Keratinocyte (primary cell): Measurements from ENCODE around the gene CAPSL. TPM values are rescaled to one million over a fixed set of nuclear protein-coding genes. Genes with fewer than 3 reads are reported as not detected.

Source experiments
- DNase-seq: peaks from one replicate; pipeline ENCODE4 v3.0.0-alpha.2; 2011; ENCODE audit warnings: low read depth, missing footprints, low spot score
- FAIRE-seq: peaks from 2 replicates; lab custom pipeline; 2011; peaks lifted over from hg19 to GRCh38; lab: Jason Lieb, UNC
- H2AFZ ChIP-seq: 2 replicates; pipeline ENCODE4 v1.6.0; 2012; ENCODE audit warnings: low read length, control low read depth, inconsistent platforms; ENCODE audit not compliant: control insufficient read depth
- H3K27ac ChIP-seq: 2 replicates; pipeline ENCODE4 v1.5.1; 2011; ENCODE audit warnings: low read length; ENCODE audit not compliant: control insufficient read depth, insufficient read depth
- H3K27me3 ChIP-seq: 3 replicates; pipeline ENCODE4 v1.6.0; 2011; ENCODE audit warnings: low read length; ENCODE audit not compliant: control insufficient read depth, insufficient read depth; ENCODE audit errors: extremely low read depth
- H3K36me3 ChIP-seq, 2 experiments: 2 replicates in 1 of 2; 3 replicates in 1 of 2; pipeline ENCODE4 v1.5.1; 2011; ENCODE audit warnings: low read length in 2 of 2, mild to moderate bottlenecking in 1 of 2; ENCODE audit not compliant: control insufficient read depth in 2 of 2, insufficient read depth in 2 of 2; ENCODE audit errors: extremely low read depth in 1 of 2
- H3K4me1 ChIP-seq: 3 replicates; pipeline ENCODE4 v1.5.1; 2011; ENCODE audit warnings: low read length; ENCODE audit not compliant: control insufficient read depth, insufficient read depth; ENCODE audit errors: extremely low read depth
- H3K4me2 ChIP-seq: 3 replicates; pipeline ENCODE4 v1.6.0; 2011; ENCODE audit warnings: low read depth, low read length; ENCODE audit not compliant: control insufficient read depth, insufficient read depth; ENCODE audit errors: extremely low read depth
- H3K4me3 ChIP-seq, 3 experiments: fragments of 200-600 bp in 1 of 3; sonication (generic) in 1 of 3; 2 replicates in 2 of 3; 3 replicates in 1 of 3; pipeline ENCODE4 v1.5.1; 2011 to 2016; ENCODE audit warnings: low read length in 3 of 3, mild to moderate bottlenecking in 3 of 3, control low read depth in 2 of 3, inconsistent platforms in 1 of 3, low read depth in 1 of 3, mixed read lengths in 1 of 3, mixed run types in 1 of 3, moderate library complexity in 1 of 3; ENCODE audit not compliant: control insufficient read depth in 2 of 3, insufficient read depth in 2 of 3; ENCODE audit errors: extremely low read depth in 1 of 3
- H3K79me2 ChIP-seq: 2 replicates; pipeline ENCODE4 v1.6.0; 2012; ENCODE audit warnings: low read length; ENCODE audit not compliant: control insufficient read depth, insufficient read depth
- H3K9ac ChIP-seq: 3 replicates; pipeline ENCODE4 v1.6.0; 2011; ENCODE audit warnings: low read length; ENCODE audit not compliant: control insufficient read depth, insufficient read depth; ENCODE audit errors: extremely low read depth
- H3K9me1 ChIP-seq: 3 replicates; pipeline ENCODE4 v1.6.0; 2011; ENCODE audit warnings: low read length; ENCODE audit not compliant: control insufficient read depth, insufficient read depth; ENCODE audit errors: extremely low read depth
- H3K9me3 ChIP-seq: 2 replicates; pipeline ENCODE4 v1.5.1; 2012; ENCODE audit warnings: low read depth, low read length; ENCODE audit not compliant: control insufficient read depth
- H4K20me1 ChIP-seq: 3 replicates; pipeline ENCODE4 v1.6.0; 2011; ENCODE audit warnings: low read length; ENCODE audit not compliant: control insufficient read depth, insufficient read depth; ENCODE audit errors: extremely low read depth
- EZH2 ChIP-seq: IDR thresholded peaks from one replicate; pipeline ENCODE4 v1.6.1; 2012; ENCODE audit warnings: inconsistent platforms, mild to moderate bottlenecking, low read length, moderate library complexity
- dilution Hi-C: fragments of 300-500 bp; cut with MboI; formaldehyde crosslinking; loops from one replicate; pipeline ENCODE4 v1.7.0; 2020; ENCODE audit warnings: low sequenced_read_pairs; ENCODE audit not compliant: extremely low pct_ligation_motif_present
- polyA minus RNA-seq, 3 experiments: library from RNA; depleted of rRNA, polyadenylated mRNA; stranded (reverse); fragments of >200 nt; gene quantifications; 1 replicate in 1 of 3; 2 replicates in 1 of 3; 3 replicates in 1 of 3; pipeline ENCODE4 v1.2.3, GENCODE V29; 2011
- polyA plus RNA-seq, 5 experiments: library from polyadenylated mRNA; depleted of rRNA in 3 of 5; stranded (reverse) in 3 of 5; stranded (forward) in 1 of 5; unstranded in 1 of 5; fragments of >200 nt; gene quantifications; 1 replicate in 1 of 5; 2 replicates in 3 of 5; 3 replicates in 1 of 5; pipeline versions ENCODE4 v1.2.1 to v1.2.3, GENCODE V29; 2011 to 2012; ENCODE audit warnings: missing spikeins in 2 of 5, low read depth in 1 of 5, low replicate concordance in 1 of 5
- TF ChIP-seq, protein P1 (sequence below), 3 experiments: IDR thresholded peaks in 1 of 3; conservative IDR thresholded peaks in 1 of 3; optimal IDR thresholded peaks in 1 of 3; 2 replicates in 2 of 3; 3 replicates in 1 of 3; pipeline versions ENCODE3 to v1.5.1; 2011; ENCODE audit warnings: low read length in 3 of 3, mild to moderate bottlenecking in 3 of 3, moderate library complexity in 2 of 3, control low read depth in 1 of 3, inconsistent platforms in 1 of 3; ENCODE audit not compliant: insufficient read depth in 2 of 3; ENCODE audit errors: extremely low read depth in 1 of 3

The CAPSL gene
- polyA plus RNA-seq (not detected in 3 replicates), polyA minus RNA-seq (not detected in 3 replicates)
- polyA plus RNA-seq (2011; ENCODE audit: low read depth), result not detected
- polyA plus RNA-seq (2011; cell fraction: cytosol; rRNA removed), result not detected in 2 replicates
- polyA plus RNA-seq (2011; cell fraction: nucleus; rRNA removed), result not detected in 2 replicates
- not detected in 2 replicates for polyA plus RNA-seq (2012; ENCODE audit: low replicate concordance)
- not detected for polyA minus RNA-seq (2011; cell fraction: cytosol; rRNA and poly(A)+ RNA removed)
- polyA minus RNA-seq (2011; cell fraction: nucleus; rRNA and poly(A)+ RNA removed), result not detected in 2 replicates

GRCh38 chr5:35938568-35939227, at the start of gene CAPSL:
TSS of gene CAPSL (minus strand) at chr5:35938622. CDS start at chr5:35921120, 17,502 bp downstream.
- no peak for TF ChIP-seq EZH2
- TF ChIP-seq, protein P1, sequence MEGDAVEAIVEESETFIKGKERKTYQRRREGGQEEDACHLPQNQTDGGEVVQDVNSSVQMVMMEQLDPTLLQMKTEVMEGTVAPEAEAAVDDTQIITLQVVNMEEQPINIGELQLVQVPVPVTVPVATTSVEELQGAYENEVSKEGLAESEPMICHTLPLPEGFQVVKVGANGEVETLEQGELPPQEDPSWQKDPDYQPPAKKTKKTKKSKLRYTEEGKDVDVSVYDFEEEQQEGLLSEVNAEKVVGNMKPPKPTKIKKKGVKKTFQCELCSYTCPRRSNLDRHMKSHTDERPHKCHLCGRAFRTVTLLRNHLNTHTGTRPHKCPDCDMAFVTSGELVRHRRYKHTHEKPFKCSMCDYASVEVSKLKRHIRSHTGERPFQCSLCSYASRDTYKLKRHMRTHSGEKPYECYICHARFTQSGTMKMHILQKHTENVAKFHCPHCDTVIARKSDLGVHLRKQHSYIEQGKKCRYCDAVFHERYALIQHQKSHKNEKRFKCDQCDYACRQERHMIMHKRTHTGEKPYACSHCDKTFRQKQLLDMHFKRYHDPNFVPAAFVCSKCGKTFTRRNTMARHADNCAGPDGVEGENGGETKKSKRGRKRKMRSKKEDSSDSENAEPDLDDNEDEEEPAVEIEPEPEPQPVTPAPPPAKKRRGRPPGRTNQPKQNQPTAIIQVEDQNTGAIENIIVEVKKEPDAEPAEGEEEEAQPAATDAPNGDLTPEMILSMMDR (optimal IDR thresholded peaks at IDR 0.05 in 1 of 3, IDR thresholded peaks at IDR 0.05 in 1 of 3, conservative IDR thresholded peaks at IDR 0.05 in 1 of 3; ENCODE audit: extremely low read depth in 1 of 3, insufficient read depth in 2 of 3, low read length in 3 of 3), result no peak
- no peak within 1 kb of the TSS for H3K9ac ChIP-seq
- H3K9me1 ChIP-seq, result no peaks in the 10 kb centered on the region
- H3K4me2 ChIP-seq, result no peak within 1 kb of the TSS
- no peaks in the 10 kb centered on the region for H4K20me1 ChIP-seq
- H3K79me2 ChIP-seq, result no peaks in the 10 kb centered on the region
- no peaks in the 10 kb centered on the region for H3K4me1 ChIP-seq
- dilution Hi-C loops, result no loop called here
- no peaks in the 10 kb centered on the region for H3K27me3 ChIP-seq
- H2AFZ ChIP-seq, result no peak within 1 kb of the TSS
- DNase-seq, result no peak
- no peaks in the 10 kb centered on the region for H3K36me3 ChIP-seq
- no peak within 1 kb of the TSS for H3K4me3 ChIP-seq
- H3K27ac ChIP-seq, result no peak within 1 kb of the TSS
- H3K9me3 ChIP-seq, result no peaks in the 10 kb centered on the region
- no peak for FAIRE-seq

- no peaks in the 10 kb centered on the region for H3K4me1 ChIP-seq
- TF ChIP-seq, protein P1 (optimal IDR thresholded peaks at IDR 0.05 in 1 of 3, IDR thresholded peaks at IDR 0.05 in 1 of 3, conservative IDR thresholded peaks at IDR 0.05 in 1 of 3; ENCODE audit: extremely low read depth in 1 of 3, insufficient read depth in 2 of 3, low read length in 3 of 3), result no peak
- TF ChIP-seq EZH2, result no peak
- H3K9me3 ChIP-seq, result no peaks in the 10 kb centered on the region
- DNase-seq (no peak), FAIRE-seq (no peak)
- no peak overlapping the region for H3K9ac ChIP-seq
- H3K4me2 ChIP-seq, result no peak overlapping the region
- no peaks in the 10 kb centered on the region for H4K20me1 ChIP-seq
- H3K36me3 ChIP-seq, result no peaks in the 10 kb centered on the region
- H2AFZ ChIP-seq, result no peak overlapping the region
- H3K27me3 ChIP-seq, result peaks cover 12% of the 10 kb centered on the region
- no peak overlapping the region for H3K27ac ChIP-seq
- dilution Hi-C loops, result no loop called here
- H3K79me2 ChIP-seq, result no peaks in the 10 kb centered on the region
- H3K4me3 ChIP-seq, result no peak overlapping the region
- no peaks in the 10 kb centered on the region for H3K9me1 ChIP-seq
Observed at GRCh38 chr5:35987776-35988175, 49.4 kb upstream of the CAPSL start.
